ENCODE results near the gene BRAT1.

Gene BRAT1

GRCh38 chr7:2493205-2494164 is 61.8 kb downstream of the BRAT1 start:
- WGBS (ENCODE audit: extremely low coverage, insufficient coverage, low lambda C conversion rate) = no CpG with 5 or more reads among the region's 11 CpGs
- no peaks in the 10 kb centered on the region for H3K79me1 ChIP-seq (ENCODE audit: low read length)
- no peak overlapping the region for H3K4me2 ChIP-seq (ENCODE audit: low read length)
- no peak overlapping the region for H4K8ac ChIP-seq (ENCODE audit: low read depth, low read length)
- no peak overlapping the region for H2BK15ac ChIP-seq (replicated peaks; ENCODE audit: low read depth)
- H3K56ac ChIP-seq (ENCODE audit: low read length) = no peak overlapping the region
- no peaks in the 10 kb centered on the region for H3K79me2 ChIP-seq (ENCODE audit: control insufficient read depth, insufficient read depth, low read length)
- no peaks in the 10 kb centered on the region for H3K27me3 ChIP-seq (ENCODE audit: insufficient read depth, low read length, poor library complexity)
- H3K18ac ChIP-seq (ENCODE audit: low read length) = no peak overlapping the region
- no peak overlapping the region for H3K4me3 ChIP-seq (ENCODE audit: low read length)
- no peak overlapping the region for H3K9ac ChIP-seq (ENCODE audit: low read length)
- no peaks in the 10 kb centered on the region for H3K36me3 ChIP-seq (ENCODE audit: control insufficient read depth, insufficient read depth, low read length)
- H3K4me1 ChIP-seq (ENCODE audit: control insufficient read depth, low read depth, low read length) = no peaks in the 10 kb centered on the region
- H3K4ac ChIP-seq (ENCODE audit: low read depth, low read length) = no peak overlapping the region
- no peak overlapping the region for H3K27ac ChIP-seq (ENCODE audit: low read depth, low read length)
- no peak overlapping the region for H2BK5ac ChIP-seq (ENCODE audit: low read length)
- H4K5ac ChIP-seq (ENCODE audit: low read length) = no peak overlapping the region
- H2BK120ac ChIP-seq (ENCODE audit: low read depth, low read length) = no peak overlapping the region
- DNase-seq = no peak
- H2AK5ac ChIP-seq (ENCODE audit: low read length) = no peak overlapping the region
- no peak overlapping the region for H3K23ac ChIP-seq (ENCODE audit: low read length)

DNA sequence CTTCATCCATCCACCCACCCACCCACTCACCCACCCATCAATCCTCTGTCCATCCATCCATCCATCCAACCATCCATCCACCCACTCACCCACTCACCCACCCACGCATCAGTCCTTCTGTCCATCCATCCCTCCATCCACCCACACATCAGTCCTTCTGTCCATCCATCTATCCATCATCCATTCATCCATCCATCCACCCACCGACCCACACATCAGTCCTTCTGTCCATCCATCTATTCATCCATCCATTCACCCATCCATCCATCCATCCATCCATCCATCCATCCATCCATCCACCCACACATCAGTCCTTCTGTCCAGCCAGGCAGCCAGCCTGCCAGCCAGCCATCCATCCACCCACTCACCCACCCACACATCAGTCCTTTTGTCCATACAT is 63.3 kb downstream of the BRAT1 start:
- no CpG with 5 or more reads among the region's 2 CpGs for WGBS (ENCODE audit: extremely low coverage, insufficient coverage, low lambda C conversion rate)
- Histone ChIP-seq H3K27ac (ENCODE audit: low read depth, low read length) (no peak overlapping the region), H2BK5ac (ENCODE audit: low read length) (no peak overlapping the region), H2BK15ac (replicated peaks; ENCODE audit: low read depth) (no peak overlapping the region), H2BK120ac (ENCODE audit: low read depth, low read length) (no peak overlapping the region), H4K8ac (ENCODE audit: low read depth, low read length) (no peak overlapping the region), H3K56ac (ENCODE audit: low read length) (no peak overlapping the region), H3K79me2 (ENCODE audit: control insufficient read depth, insufficient read depth, low read length) (no peaks in the 10 kb centered on the region), H3K79me1 (ENCODE audit: low read length) (no peaks in the 10 kb centered on the region), H3K36me3 (ENCODE audit: control insufficient read depth, insufficient read depth, low read length) (no peaks in the 10 kb centered on the region), H3K18ac (ENCODE audit: low read length) (no peak overlapping the region), H3K4me2 (ENCODE audit: low read length) (no peak overlapping the region), H3K9ac (ENCODE audit: low read length) (no peak overlapping the region), H4K5ac (ENCODE audit: low read length) (no peak overlapping the region), H3K4me3 (ENCODE audit: low read length) (no peak overlapping the region), H2AK5ac (ENCODE audit: low read length) (no peak overlapping the region), H3K4ac (ENCODE audit: low read depth, low read length) (no peak overlapping the region), H3K23ac (ENCODE audit: low read length) (no peak overlapping the region), H3K4me1 (ENCODE audit: control insufficient read depth, low read depth, low read length) (no peaks in the 10 kb centered on the region), H3K27me3 (ENCODE audit: insufficient read depth, low read length, poor library complexity) (no peaks in the 10 kb centered on the region)
- DNase-seq = no peak

DNA sequence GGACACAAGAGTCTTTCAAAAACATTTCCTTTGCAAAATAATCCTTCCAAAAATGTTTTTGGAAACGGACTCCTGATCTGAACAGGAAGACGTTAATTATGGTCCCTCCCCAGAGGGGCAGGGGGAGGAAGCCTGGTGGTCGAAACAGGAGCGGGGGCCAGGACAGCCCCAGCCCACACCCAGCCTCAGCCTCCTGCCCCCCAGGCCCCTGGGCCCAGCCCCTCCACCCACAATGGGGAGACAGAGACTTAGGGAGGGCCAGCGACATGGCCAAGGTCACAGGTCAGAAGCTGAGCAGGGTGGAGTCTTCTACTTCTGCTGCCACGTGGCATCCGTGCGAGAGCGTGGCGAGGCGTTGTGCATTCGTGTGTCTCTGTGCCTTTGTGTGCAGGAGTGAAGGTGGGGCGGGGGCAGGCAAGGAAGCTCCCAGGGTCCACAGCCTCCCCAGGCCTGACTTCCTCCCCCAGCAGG is 65.1 kb downstream of the BRAT1 start:
- Histone ChIP-seq H3K9ac (ENCODE audit: low read length) (no peak overlapping the region), H4K5ac (ENCODE audit: low read length) (no peak overlapping the region), H2BK5ac (ENCODE audit: low read length) (no peak overlapping the region), H3K23ac (ENCODE audit: low read length) (no peak overlapping the region), H3K4me2 (ENCODE audit: low read length) (no peak overlapping the region), H2AK5ac (ENCODE audit: low read length) (no peak overlapping the region), H4K8ac (ENCODE audit: low read depth, low read length) (no peak overlapping the region), H3K36me3 (ENCODE audit: control insufficient read depth, insufficient read depth, low read length) (no peaks in the 10 kb centered on the region), H3K56ac (ENCODE audit: low read length) (no peak overlapping the region), H3K4me3 (ENCODE audit: low read length) (no peak overlapping the region), H3K4ac (ENCODE audit: low read depth, low read length) (no peak overlapping the region), H3K79me1 (ENCODE audit: low read length) (no peaks in the 10 kb centered on the region), H3K79me2 (ENCODE audit: control insufficient read depth, insufficient read depth, low read length) (no peaks in the 10 kb centered on the region), H2BK120ac (ENCODE audit: low read depth, low read length) (no peak overlapping the region), H3K18ac (ENCODE audit: low read length) (no peak overlapping the region), H3K4me1 (ENCODE audit: control insufficient read depth, low read depth, low read length) (no peaks in the 10 kb centered on the region), H2BK15ac (replicated peaks; ENCODE audit: low read depth) (no peak overlapping the region), H3K27me3 (ENCODE audit: insufficient read depth, low read length, poor library complexity) (no peaks in the 10 kb centered on the region), H3K27ac (ENCODE audit: low read depth, low read length) (no peak overlapping the region)
- no peak for DNase-seq
- WGBS (ENCODE audit: extremely low coverage, insufficient coverage, low lambda C conversion rate) = no CpG with 5 or more reads among the region's 13 CpGs

DNA sequence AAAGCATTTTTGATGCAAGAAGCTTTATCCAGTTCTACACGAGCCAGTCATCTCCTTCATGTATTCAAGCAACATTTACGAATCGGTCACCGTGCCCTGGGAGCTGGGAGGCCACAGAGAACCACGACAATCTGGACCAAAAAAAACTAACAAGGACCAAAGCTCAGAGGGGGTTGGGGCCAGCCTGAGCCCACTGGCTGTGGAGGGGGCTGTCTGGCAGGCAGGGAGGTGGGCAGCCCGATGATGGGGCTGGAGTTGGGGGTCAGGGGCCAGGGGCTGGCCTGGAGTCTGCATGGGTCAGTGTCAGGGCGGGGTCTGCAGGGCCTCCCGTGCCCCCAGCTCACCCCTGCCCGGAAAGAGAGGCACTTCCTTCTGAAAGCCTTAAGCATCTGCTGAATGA is 66.6 kb downstream of the BRAT1 start:
- H4K8ac ChIP-seq (ENCODE audit: low read depth, low read length) = no peak overlapping the region
- no peak overlapping the region for H3K4me3 ChIP-seq (ENCODE audit: low read length)
- no peak overlapping the region for H3K18ac ChIP-seq (ENCODE audit: low read length)
- no peak overlapping the region for H2BK15ac ChIP-seq (replicated peaks; ENCODE audit: low read depth)
- no peak overlapping the region for H2BK120ac ChIP-seq (ENCODE audit: low read depth, low read length)
- no peak overlapping the region for H3K56ac ChIP-seq (ENCODE audit: low read length)
- H3K4me2 ChIP-seq (ENCODE audit: low read length) = no peak overlapping the region
- H3K4me1 ChIP-seq (ENCODE audit: control insufficient read depth, low read depth, low read length) = no peaks in the 10 kb centered on the region
- no peaks in the 10 kb centered on the region for H3K27me3 ChIP-seq (ENCODE audit: insufficient read depth, low read length, poor library complexity)
- H4K5ac ChIP-seq (ENCODE audit: low read length) = no peak overlapping the region
- no peak overlapping the region for H3K4ac ChIP-seq (ENCODE audit: low read depth, low read length)
- H2AK5ac ChIP-seq (ENCODE audit: low read length) = no peak overlapping the region
- H3K27ac ChIP-seq (ENCODE audit: low read depth, low read length) = no peak overlapping the region
- WGBS (ENCODE audit: extremely low coverage, insufficient coverage, low lambda C conversion rate) = no CpG with 5 or more reads among the region's 9 CpGs
- no peak overlapping the region for H3K9ac ChIP-seq (ENCODE audit: low read length)
- no peak overlapping the region for H3K23ac ChIP-seq (ENCODE audit: low read length)
- no peak for DNase-seq
- no peaks in the 10 kb centered on the region for H3K36me3 ChIP-seq (ENCODE audit: control insufficient read depth, insufficient read depth, low read length)
- no peaks in the 10 kb centered on the region for H3K79me1 ChIP-seq (ENCODE audit: low read length)
- H3K79me2 ChIP-seq (ENCODE audit: control insufficient read depth, insufficient read depth, low read length) = no peaks in the 10 kb centered on the region
- H2BK5ac ChIP-seq (ENCODE audit: low read length) = no peak overlapping the region

GRCh38 chr7:2488272-2488645 is 67.1 kb downstream of the BRAT1 start:
- Histone ChIP-seq H3K9ac (ENCODE audit: low read length) (no peak overlapping the region), H3K4me2 (ENCODE audit: low read length) (no peak overlapping the region), H3K27ac (ENCODE audit: low read depth, low read length) (no peak overlapping the region), H3K56ac (ENCODE audit: low read length) (no peak overlapping the region), H3K79me2 (ENCODE audit: control insufficient read depth, insufficient read depth, low read length) (no peaks in the 10 kb centered on the region), H2BK15ac (replicated peaks; ENCODE audit: low read depth) (no peak overlapping the region), H3K4ac (ENCODE audit: low read depth, low read length) (no peak overlapping the region), H3K4me1 (ENCODE audit: control insufficient read depth, low read depth, low read length) (no peaks in the 10 kb centered on the region), H3K79me1 (ENCODE audit: low read length) (no peaks in the 10 kb centered on the region), H3K23ac (ENCODE audit: low read length) (no peak overlapping the region), H2AK5ac (ENCODE audit: low read length) (no peak overlapping the region), H4K8ac (ENCODE audit: low read depth, low read length) (no peak overlapping the region), H4K5ac (ENCODE audit: low read length) (no peak overlapping the region), H3K36me3 (ENCODE audit: control insufficient read depth, insufficient read depth, low read length) (no peaks in the 10 kb centered on the region), H2BK120ac (ENCODE audit: low read depth, low read length) (no peak overlapping the region), H3K18ac (ENCODE audit: low read length) (no peak overlapping the region), H3K27me3 (ENCODE audit: insufficient read depth, low read length, poor library complexity) (no peaks in the 10 kb centered on the region), H2BK5ac (ENCODE audit: low read length) (no peak overlapping the region), H3K4me3 (ENCODE audit: low read length) (no peak overlapping the region)
- no peak for DNase-seq
- no CpG with 5 or more reads among the region's 8 CpGs for whole genome bisulfite sequencing (ENCODE audit: extremely low coverage, insufficient coverage, low lambda C conversion rate)
